Measurements from ENCODE around the gene TMEM204.

The TMEM204 gene

DNA sequence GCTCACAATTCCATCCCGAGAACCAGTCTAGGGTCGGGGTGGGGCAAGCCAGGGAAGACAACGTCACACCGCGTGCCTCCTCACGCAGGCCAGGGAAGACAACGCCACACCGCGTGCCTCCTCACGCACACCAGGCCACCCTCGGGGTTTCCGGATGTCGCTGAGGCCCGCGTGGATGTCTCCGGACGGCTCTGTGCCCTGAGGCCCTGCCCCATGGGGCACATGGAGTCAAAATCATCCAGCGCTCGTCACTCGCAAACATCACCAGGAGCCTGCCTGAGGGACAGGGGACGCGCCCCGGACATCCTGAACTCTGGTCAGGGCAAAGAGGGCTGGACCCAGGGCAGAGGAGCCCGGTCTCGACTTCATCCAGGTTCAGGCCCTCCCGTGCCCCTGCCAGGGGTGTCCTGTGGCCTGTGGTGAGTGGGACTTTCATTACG lies 3.7 kb downstream of the TMEM204 start:
- in situ Hi-C loops (cut with HindIII; ENCODE audit: low sequenced_read_pairs): no loop called here

DNA sequence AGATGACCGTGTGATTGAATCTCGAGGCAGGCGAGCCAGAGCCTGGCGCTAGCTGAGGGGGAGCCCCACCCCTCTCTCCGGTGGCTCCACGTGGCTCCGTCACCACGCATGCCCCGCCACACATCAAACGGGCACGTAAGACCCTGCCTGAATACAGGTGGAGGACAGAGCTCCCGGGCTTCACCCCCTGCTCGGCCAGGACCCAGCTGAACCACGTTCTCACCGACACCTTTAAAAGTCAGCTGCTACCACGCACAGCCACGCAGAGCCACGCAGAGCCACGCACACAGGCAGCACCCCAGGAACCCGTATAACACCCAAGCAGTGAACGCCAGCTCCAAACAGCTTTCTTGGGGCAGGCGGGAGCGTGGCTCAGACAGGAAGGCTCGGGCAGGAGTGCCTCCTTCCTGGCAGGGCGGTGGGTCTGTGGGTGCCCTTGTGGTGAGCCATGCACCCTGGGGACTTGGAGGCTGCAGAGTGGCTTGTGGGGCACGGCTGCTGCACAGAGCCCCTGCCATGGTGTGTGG lies 4.4 kb downstream of the TMEM204 start:
- in situ Hi-C loops (cut with HindIII; ENCODE audit: low sequenced_read_pairs): no loop called here

DNA sequence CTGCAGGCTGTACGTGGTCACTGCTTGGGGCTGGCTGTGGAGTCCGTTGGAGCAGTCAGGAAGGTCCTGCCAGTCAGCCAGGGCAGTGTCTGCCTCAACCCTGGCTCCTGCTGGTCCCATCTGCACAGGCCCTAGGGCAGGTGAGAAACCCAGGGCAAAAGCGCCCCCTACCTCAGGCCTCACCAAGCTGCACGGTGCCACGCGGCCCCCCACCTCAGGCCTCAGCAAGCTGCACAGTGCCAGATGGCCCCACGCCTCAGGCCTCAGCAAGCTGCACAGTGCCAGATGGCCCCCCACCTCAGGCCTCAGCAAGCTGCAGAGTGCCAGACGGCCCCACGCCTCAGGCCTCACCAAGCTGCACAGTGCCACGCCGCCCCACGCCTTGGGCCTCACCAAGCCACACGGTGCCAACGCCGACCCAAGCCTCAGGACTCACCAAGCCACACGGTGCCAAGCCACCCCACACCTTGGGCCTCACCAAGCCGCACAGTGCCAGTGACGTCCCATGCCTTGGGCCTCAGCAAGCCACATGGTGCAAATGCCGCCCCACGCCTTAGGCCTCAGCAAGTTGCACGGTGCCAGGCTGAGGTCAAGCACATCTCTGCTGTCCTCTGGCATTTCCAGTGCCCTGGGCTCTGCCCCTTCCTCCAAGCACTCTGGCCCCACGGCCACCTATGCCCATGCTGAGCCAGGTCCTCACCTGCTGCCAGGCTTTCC lies 5.5 kb downstream of the TMEM204 start:
- in situ Hi-C loops (cut with HindIII; ENCODE audit: low sequenced_read_pairs): no loop called here

DNA sequence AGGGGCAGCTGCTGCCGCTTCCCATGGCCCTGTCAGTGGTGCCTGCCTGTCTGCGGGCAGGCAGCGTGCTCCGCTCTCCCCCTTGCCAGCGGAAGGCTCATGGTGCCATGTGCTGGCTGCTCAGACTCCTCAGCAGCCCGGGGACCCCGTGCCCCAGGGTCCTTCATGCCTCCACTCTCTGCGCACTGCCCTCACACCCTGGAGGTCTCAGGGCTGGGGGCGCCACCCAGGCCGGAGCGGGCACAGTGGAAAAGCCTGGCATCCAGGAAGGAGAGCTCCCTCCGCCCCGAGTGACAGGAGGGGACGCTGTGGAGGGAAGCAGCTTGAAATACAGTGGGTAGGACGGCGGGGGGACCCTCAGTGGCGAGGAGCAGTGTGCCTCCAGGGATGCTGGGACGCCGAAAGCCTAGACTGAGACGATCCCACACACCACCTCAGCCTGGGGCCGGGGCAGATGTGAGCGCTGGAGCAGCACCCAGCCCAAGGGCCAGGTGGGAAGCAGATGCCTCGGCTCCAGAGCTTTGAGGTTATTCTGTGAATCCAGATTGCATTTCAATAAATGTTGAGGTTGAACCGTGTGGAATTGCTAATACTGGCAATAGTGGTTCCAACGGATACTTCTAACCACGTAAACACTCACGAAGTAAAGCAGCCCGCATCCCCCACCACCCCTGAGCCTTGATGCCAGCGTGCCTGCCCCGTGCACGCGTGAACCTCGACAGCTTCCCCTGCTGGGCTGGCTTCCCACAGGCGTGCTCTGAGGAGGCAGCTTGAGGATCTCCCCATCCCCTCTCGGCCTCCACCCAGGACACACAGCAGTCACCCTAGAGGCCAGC lies 6.5 kb downstream of the TMEM204 start:
- in situ Hi-C loops (cut with HindIII; ENCODE audit: low sequenced_read_pairs): no loop called here

DNA sequence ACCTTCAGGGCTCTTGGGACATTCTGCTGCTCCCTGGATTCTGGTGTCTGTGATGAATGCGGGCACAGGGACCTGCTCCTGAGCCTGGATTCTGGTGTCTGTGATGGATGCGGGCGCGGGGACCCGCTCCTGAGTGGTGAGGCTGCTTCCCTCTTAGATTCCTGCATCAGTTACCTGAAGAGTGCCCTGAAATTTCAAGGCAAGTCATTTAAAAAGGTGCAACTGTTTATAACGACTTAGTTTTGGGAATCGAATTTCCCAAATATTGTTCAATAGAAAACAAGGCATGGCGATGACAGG lies 7.0 kb downstream of the TMEM204 start:
- in situ Hi-C loops (cut with HindIII; ENCODE audit: low sequenced_read_pairs): no loop called here

DNA sequence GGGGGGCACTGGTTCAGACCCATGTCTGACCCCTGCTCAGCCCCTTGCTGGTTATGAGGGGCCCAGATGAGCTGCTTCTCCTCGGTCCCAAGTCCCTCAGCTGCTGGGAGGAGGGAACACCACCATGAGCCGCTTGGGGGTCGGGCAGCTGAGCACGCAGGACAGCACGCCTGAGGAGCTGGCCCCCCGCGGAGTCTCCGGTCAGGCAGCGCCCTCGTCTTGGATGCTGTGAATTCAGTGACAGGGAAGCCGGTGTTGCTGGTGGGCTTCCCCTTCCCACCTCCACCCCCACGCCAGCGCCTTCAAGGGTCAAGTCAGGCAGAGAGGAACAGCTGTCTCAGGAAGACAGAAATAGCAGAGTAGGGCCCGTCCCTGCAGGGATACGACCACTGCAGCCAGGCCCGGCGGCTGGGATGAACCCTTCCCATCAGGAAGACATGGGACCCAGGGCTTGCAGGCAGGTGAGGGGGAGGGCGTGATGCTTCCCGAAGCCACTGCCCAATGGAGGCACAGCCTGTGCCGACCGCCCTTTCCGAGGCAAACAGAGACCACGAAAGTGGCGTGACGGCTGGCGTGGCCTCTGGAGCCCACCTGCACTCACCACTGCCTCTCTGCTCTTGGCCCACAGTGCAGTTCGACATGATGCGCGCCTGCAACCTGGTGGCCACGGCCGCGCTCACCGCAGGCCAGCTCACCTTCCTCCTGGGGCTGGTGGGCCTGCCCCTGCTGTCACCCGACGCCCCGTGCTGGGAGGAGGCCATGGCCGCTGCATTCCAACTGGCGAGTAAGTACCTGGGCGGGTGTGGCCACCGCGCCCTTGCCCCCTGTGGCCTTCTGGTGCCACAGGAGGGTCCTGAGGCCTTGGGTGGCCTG lies 8.1 kb downstream of the TMEM204 start:
- in situ Hi-C loops (cut with HindIII; ENCODE audit: low sequenced_read_pairs): no loop called here

DNA sequence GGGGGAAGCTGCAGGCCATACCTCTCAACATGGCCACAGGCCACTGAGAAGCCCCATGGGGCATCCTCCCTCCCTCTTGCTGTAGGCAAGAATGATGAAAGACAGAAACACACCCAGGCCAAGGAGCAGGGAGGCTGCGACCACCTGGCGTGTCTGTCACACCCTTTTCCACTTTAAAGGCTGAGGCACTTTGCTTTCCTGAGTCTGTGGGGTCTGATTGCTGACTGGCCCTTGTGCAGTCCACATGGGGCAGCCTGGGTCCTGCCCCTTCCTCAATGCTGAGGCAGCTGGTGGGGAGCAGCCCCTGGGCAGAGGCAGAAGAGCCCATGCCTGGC lies 8.7 kb downstream of the TMEM204 start:
- in situ Hi-C loops (cut with HindIII; ENCODE audit: low sequenced_read_pairs): no loop called here

DNA sequence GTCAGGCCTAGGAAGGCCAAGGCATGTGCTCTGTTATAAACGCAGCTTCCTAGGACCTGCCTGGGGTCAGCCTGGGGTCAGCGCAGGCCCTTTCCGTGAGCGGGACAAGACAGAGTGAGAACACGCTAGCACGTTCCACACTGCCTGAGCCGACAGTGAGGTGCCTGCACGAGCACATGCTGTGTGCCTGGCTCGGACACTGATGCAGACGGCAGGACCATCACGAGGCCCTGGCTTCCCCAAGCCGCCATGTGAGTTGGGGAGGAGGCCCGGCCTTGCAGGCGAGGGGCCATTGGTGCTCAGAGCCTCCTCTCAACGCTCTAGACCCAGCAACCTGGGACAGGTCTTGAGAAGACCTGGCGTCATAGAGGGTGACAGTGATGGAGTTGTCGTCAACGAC lies 9.1 kb downstream of the TMEM204 start:
- in situ Hi-C loops (cut with HindIII; ENCODE audit: low sequenced_read_pairs): no loop called here

DNA sequence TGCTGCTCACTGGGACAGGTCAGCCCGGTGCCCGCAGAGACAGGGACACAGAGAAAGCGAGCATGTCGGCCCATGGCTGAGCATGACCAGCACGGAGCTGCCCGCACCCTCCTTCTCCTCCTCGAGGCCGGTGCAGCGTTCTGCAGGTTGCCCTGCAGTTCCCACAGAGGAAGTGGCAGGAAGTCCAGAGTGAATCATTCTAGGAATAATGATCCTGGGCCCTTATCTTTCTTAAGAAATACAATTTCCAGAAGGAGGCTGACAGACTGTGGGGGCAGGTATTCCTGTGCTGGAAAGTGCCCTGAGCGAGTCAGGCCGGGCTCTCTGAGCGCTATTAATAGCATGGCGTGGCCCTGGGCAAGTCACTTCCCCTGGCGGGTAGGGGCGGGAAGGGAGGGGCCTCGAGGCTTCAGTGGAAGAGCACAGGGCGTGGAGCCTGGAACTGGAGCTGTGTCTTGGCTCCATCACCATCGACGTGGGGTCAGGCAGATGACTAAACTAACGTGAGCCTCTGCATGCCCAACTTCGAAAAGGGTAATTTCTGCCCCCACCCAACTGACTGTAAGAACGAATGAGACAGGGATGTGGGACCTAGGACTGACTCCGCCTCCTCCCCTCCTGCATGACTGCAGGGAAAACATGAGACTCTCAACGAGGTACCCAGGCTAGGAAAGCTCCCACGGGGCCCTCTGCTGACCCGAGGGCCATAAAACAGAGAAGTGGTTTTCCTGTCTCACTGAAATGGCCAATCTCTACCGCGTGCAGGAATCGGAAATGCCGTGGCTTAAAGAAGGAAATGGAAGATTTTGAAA lies 9.8 kb downstream of the TMEM204 start:
- in situ Hi-C loops (cut with HindIII; ENCODE audit: low sequenced_read_pairs): no loop called here

DNA sequence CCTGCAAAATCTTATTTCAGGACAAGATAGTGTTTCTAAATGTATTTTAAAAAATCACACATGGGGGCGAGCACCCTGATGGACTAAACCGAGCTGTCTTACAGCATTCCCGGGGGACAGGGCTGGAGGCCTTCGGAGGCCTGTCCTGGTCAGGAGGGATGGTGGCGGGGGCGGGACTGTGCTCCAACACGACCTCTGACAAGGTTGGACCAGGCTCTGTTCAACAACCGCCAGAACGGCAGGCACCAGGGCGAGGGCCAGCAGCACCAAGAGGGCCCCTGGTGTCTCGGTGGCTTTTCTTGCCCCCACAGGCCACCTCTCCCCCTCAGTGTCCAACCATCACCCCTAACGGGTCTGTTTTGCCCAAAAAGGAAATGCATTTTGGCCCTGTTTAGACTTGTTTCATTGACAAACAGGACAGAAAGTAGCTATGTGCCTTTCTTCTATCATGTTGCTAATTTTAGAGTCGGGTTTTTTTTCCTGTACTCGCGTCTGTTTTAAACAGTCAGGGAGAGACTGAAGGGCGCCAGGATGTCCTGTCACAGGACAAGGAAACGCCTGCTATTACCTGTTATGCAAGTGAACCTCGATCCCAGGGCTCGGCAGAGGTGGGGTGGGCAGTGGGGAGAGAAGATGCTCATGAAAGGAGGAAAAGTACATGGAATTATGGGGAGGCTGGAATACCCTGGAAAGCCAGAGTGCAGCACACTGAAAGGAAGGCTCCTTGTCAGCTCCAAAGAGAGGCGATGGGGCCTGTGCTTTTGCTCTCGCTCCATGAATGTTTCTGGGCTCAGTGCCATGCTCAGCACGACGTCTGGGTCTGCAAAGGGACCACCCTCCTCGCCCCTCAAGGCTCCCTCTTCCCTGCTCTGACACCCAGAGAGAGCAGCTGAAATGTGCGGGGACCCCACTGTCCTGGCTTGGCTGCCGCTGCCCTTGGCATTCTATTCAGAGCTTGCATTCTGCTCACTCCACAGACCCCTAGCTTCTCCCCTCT lies 11.9 kb downstream of the TMEM204 start:
- in situ Hi-C loops (cut with HindIII; ENCODE audit: low sequenced_read_pairs): no loop called here

DNA sequence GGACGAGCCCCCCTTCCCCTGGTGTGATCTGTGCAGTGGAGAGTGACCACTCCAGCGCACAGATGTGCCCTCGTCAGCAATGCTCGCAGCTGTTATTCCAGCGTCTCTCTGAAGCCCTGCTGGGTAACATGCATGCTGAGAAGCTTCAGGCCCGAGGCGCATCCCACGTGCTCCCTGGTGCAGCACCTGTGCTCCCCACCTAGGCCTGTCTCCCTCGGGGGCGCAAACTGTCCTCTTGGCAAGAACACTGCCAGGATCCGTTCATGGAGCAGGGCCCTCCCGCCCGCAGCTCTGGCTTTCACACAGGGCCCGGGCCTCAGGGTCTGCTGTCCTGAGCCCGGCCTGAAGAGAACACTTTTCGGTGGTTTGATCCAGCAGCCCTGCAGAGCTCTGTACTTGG lies 13.0 kb downstream of the TMEM204 start:
- in situ Hi-C loops (cut with HindIII; ENCODE audit: low sequenced_read_pairs): no loop called here

DNA sequence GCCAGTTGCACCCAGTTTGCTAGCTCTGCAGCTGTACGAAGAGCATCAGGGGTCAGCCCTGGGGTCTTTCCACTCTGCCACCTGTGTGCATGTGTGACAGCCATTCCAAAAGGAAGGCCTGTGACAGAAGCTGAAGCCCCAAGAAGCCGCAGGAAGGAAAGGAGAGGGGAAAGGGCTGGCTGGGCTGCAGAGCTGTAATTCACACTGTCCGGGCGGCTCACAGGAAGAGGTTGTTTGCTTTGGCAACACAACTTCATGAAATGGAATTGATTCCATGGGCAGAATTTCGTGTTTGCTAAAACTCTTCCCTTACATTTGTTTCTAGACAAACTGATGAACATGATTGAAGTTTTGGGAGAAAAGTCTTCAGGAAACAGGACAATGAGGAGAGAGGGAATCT lies 14.8 kb downstream of the TMEM204 start:
- in situ Hi-C loops (cut with HindIII; ENCODE audit: low sequenced_read_pairs): no loop called here

DNA sequence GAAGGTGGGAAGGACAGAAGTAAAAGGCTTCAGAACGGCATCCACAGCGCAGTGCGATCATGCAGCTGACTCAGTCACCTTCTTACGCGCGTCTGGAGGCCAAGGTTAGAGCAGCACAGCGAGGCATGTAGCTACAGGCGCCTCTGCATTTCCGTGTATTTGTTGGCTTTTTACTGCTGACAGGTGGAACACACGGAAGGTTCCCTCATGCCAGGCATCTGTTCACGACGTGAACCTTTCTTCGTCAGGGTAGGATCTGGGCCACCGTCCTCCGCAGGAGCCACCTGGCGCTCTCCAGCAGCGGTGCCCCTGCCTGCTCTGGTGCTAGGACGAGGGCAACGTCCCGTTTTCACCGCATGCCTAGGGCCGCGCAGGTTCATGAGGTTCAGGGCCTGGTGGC lies 15.3 kb downstream of the TMEM204 start:
- in situ Hi-C loops (cut with HindIII; ENCODE audit: low sequenced_read_pairs): no loop called here

DNA sequence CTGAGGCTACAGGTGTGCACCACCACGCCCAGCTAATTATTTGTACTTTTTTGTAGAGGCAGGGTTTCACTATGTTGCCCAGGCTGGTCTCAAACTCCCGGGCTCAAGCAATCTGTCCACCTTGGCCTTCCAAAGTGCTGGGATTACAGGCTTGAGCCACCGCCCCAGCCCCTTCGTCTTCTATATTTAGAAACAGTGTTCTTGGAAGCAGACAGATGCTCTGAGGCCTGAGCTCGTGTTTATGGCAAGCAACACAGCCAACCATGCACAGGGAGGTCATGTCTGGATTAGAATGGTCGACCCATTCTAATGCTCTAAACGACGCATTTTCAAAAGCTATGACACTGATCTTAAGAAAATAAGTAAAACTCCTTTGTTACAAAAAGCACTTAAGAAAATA lies 16.6 kb downstream of the TMEM204 start:
- in situ Hi-C loops (cut with HindIII; ENCODE audit: low sequenced_read_pairs): no loop called here

DNA sequence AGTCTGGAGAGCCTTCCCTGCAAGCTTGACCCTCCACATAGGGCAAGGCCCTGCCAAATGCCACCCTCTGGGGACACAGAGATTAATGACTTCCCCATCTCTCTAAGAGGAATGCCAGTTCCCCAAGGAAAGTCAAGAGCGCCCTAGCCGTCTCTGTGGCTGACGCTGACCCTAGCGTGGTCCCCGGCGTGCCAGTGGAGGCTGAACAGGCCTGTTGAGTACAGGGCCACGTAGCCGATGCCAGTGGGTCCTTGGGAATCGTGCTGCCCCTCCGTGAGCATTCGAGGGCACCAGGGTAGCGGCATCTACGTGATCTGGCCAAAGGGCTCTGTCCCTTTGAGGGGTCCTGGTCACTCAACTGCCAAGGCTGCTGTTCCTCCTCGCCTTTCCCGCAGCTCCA lies 17.2 kb downstream of the TMEM204 start:
- in situ Hi-C loops (cut with HindIII; ENCODE audit: low sequenced_read_pairs): no loop called here

DNA sequence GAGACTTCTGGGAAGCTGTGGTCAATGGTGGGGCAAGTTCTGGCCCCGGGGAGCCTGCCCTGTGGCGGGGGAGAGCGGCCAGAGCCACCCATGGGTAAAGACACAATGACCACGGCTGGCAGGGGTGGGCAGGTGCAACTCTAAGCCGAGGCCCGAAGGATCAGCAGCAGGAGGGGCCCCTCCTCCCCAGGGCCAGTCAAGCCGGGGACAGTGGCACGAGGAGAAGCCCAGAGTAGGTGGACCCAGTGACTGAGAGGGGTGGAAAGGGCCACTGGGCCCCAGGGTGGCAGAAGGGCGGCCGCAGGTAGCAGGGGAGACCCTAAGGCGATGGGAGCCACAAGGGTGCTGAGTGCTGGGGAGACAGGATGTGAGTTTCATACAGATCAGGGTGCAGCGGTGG lies 17.7 kb downstream of the TMEM204 start:
- in situ Hi-C loops (cut with HindIII; ENCODE audit: low sequenced_read_pairs): no loop called here

DNA sequence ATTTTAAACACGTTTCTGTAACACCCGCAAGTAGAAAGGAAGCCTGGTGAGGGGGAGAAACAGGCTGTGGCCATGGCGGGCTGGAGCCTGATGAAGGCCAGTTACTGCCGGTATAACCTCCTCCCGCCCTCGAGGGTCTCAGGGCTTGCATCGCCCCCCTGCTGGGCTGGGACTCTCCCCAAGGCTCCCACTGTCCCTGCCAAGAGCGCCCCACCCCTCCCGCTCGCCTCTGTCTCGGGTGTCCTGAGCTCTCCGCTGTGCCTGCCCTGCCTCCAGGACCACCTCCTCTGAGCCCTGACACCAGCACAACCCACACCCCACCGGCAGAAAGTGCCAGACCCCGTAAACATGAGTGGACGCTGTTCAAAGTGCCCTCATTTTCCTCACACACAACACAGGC lies 18.7 kb downstream of the TMEM204 start:
- in situ Hi-C loops (cut with HindIII; ENCODE audit: low sequenced_read_pairs): no loop called here

DNA sequence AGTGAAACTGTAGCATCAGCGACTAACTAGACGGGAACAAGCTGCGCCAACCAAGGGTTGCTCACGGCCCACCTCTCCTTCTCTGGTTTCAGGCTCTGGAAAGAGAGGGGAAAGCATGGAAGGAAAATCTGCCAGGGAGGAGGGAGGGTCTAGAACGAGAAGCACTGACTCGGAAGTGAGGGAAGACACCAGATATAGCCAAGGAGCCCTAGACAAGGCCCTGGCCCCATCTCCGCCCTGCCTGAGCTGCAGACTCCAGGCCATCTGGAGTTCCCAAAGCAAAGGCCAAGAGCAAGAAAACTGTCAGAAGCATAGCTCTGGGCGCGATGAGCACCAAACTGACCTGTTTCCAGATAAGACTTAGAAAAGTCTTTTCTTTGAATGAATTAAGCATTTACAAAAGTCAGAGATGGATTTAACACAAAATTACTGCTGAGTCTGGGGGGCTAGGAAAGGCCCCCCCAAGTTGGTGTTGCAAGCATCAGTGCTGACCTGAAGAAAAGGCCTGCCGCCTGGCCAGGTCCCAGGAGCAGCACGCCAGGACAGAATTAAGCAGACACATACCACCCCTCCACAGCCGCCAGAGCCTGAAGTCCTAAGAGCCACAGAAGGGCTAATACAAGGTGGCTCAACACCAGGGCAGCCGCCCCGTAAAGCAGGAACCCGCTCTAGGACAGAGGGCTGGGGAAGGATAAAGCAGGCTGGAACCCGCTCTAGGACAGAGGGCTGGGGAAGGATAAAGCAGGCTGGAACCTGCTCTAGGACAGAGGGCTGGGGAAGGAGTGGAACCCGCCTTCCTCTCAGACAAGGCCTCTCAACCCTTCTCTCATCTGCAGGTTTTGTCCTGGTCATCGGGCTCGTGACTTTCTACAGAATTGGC lies 20.7 kb downstream of the TMEM204 start:
- in situ Hi-C loops (cut with HindIII; ENCODE audit: low sequenced_read_pairs): no loop called here
